Measurements from ENCODE around the gene HMX3.

The HMX3 gene

GRCh38 chr10:123117644-123118417 lies 17.9 kb upstream of the HMX3 start:
- no peak for TF ChIP-seq POLR2A (IDR thresholded peaks at IDR 0.05; ENCODE audit: low read depth, low read length)
- FAIRE-seq (no peak), DNase-seq (ENCODE audit: insufficient read length, low spot score) (no peak)

GRCh38 chr10:123119081-123119480 lies 16.7 kb upstream of the HMX3 start:
- no peak for DNase-seq (ENCODE audit: insufficient read length, low spot score)
- no peak for FAIRE-seq
- no peak for TF ChIP-seq POLR2A (IDR thresholded peaks at IDR 0.05; ENCODE audit: low read depth, low read length)

GRCh38 chr10:123126246-123126645 lies 9.5 kb upstream of the HMX3 start:
- no peak for DNase-seq (ENCODE audit: insufficient read length, low spot score)
- TF ChIP-seq POLR2A (IDR thresholded peaks at IDR 0.05; ENCODE audit: low read depth, low read length), result no peak
- FAIRE-seq, result no peak

GRCh38 chr10:123129618-123130271 lies 6.0 kb upstream of the HMX3 start:
- no peak for FAIRE-seq
- TF ChIP-seq POLR2A (IDR thresholded peaks at IDR 0.05; ENCODE audit: low read depth, low read length), result no peak
- no peak for DNase-seq (ENCODE audit: insufficient read length, low spot score)

GRCh38 chr10:123132576-123133477 lies 2.9 kb upstream of the HMX3 start:
- FAIRE-seq (peak; percentile 41), DNase-seq (ENCODE audit: insufficient read length, low spot score) (peak; percentile 87)
- TF ChIP-seq POLR2A (IDR thresholded peaks at IDR 0.05; ENCODE audit: low read depth, low read length), result no peak

GRCh38 chr10:123133541-123134342 lies 2.0 kb upstream of the HMX3 start:
- FAIRE-seq, result no peak
- DNase-seq (ENCODE audit: insufficient read length, low spot score), result no peak
- no peak for TF ChIP-seq POLR2A (IDR thresholded peaks at IDR 0.05; ENCODE audit: low read depth, low read length)

- no peak for TF ChIP-seq POLR2A (IDR thresholded peaks at IDR 0.05; ENCODE audit: low read depth, low read length)
- FAIRE-seq (no peak), DNase-seq (ENCODE audit: insufficient read length, low spot score) (no peak)
Measured at GRCh38 chr10:123134343-123134914, 1.3 kb upstream of the HMX3 start.

GRCh38 chr10:123134915-123135414 lies 805 bp upstream of the HMX3 start:
- DNase-seq (ENCODE audit: insufficient read length, low spot score), result no peak
- FAIRE-seq, result no peak
- no peak for TF ChIP-seq POLR2A (IDR thresholded peaks at IDR 0.05; ENCODE audit: low read depth, low read length)

- no peak for DNase-seq (ENCODE audit: insufficient read length, low spot score)
Measured at GRCh38 chr10:123136221-123136805, 543 bp downstream of the HMX3 start.

GRCh38 chr10:123136806-123137642 lies 1.3 kb downstream of the HMX3 start:
- no peak for FAIRE-seq
- DNase-seq (ENCODE audit: insufficient read length, low spot score), result no peak
- TF ChIP-seq POLR2A (IDR thresholded peaks at IDR 0.05; ENCODE audit: low read depth, low read length), result no peak

More at GRCh38 chr10:123136221-123136805, 543 bp downstream of the HMX3 start:
- no peak for TF ChIP-seq POLR2A (IDR thresholded peaks at IDR 0.05; ENCODE audit: low read depth, low read length)
- FAIRE-seq, result no peak

GRCh38 chr10:123139165-123139520 lies 3.4 kb downstream of the HMX3 start:
- DNase-seq (ENCODE audit: insufficient read length, low spot score) (no peak), FAIRE-seq (no peak)
- no peak for TF ChIP-seq POLR2A (IDR thresholded peaks at IDR 0.05; ENCODE audit: low read depth, low read length)
